Measurements from ENCODE around the gene MEGF10. TPM values are rescaled to one million over a fixed set of nuclear protein-coding genes. Genes with fewer than 3 reads are reported as not detected.

Gene MEGF10
- total RNA-seq, 2 donors from 2014 or later, result 0.28 TPM; not detected in 1

DNA sequence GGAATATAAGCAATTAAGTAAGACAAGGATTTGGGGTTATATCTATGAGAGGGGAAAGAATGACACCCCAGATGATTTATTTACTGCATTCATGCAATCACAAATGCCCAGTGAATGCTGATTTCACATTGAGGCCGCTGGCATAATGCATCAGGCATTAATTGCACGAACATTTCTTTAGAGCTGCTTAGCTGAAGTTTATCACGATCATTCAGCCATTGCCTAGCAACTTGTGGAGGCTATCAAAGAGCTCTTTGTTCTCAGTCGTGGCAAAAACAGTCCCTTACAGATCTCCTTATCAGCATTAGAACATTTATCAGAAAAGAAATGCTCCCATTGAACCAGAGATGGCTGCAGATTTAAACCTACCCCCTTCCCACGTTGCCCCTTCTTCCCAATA, 138.2 kb downstream of the MEGF10 start:
- no peak overlapping the region for H3K4me3 Mint-ChIP-seq

DNA sequence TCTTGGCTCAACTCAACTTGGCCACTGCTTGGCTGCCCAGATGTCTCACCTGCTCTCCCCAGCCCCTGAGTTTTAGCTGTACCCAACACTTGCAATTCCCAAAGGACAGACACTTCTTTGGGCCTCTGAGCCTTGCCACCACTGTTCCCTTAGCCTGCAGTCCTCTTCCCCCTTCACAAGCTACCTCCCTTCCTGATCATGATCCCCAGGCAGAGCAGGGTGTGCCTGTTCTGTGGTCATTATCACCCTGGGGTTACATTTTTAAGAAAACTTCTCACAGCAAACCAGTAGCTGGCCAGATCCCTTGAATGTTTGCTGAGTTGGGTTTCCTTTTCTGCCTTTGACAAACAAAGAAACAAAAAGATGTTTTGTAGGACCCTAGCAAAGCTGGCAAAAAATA, 139.3 kb downstream of the MEGF10 start:
- no peak for ATAC-seq (replicated peaks)
- Mint-ChIP-seq H3K4me3 (no peak overlapping the region), H3K4me1 (no peaks in the 10 kb centered on the region), H3K9me3 (no peaks in the 10 kb centered on the region), H3K27ac (no peak overlapping the region), H3K27me3 (peaks cover 6% of the 10 kb centered on the region), H3K36me3 (ENCODE audit: low read depth) (no peaks in the 10 kb centered on the region)

More for the DNA sequence above, 138.2 kb downstream of the MEGF10 start:
- ATAC-seq (replicated peaks), result no peak
- no peak overlapping the region for H3K27ac Mint-ChIP-seq
- H3K9me3 Mint-ChIP-seq, result no peaks in the 10 kb centered on the region
- no peaks in the 10 kb centered on the region for H3K36me3 Mint-ChIP-seq (ENCODE audit: low read depth)
- H3K27me3 Mint-ChIP-seq, result peaks cover 6% of the 10 kb centered on the region
- no peaks in the 10 kb centered on the region for H3K4me1 Mint-ChIP-seq

DNA sequence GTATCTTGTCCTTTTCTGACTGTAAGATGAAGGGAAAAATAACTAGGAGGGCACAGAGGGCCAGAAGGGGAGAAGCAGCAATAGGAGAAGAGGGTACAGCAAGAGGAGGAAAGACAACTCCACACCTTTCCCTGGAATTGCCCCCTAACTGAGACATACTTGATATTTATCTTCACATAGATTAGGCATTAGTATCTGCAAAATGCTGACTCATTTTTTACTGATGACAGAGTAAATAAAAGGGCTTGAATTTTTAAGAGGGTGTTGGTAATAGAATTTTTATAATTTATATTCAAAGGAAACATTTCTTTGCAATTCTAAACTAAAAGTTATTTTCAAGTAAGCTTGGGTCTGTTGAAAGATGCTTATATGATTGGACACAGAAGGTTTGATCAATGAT, 140.0 kb downstream of the MEGF10 start:
- H3K36me3 Mint-ChIP-seq (ENCODE audit: low read depth), result no peaks in the 10 kb centered on the region
- ATAC-seq (replicated peaks), result no peak

DNA sequence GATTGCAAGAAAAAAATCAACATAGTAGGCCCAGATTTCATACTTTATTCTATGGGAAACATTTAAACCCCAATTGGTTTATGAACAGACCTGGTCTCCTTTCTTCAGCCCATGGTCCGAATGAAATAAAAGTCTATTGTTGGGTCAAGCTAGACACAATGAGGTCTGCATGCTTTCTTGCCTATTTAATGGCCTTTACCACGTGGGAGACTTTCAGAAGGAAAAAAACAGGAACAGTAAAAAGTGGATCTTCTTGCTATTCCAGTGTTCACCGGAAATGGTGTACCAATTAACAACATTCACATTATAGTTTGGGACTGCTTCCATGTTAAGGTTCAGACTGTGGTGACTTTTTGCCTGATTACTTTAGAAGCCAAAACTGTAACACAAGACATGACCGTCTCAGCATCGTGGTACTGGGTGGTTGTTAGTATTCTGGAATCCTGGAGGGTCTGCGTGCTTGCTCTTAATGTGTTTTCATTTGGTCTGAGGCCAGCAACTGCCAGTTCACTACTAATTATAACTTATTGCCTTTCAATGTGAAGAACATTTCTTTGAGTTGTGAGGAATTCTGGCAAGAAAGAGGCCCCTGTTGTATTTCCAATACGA, 141.5 kb downstream of the MEGF10 start:
- no peaks in the 10 kb centered on the region for H3K36me3 Mint-ChIP-seq (ENCODE audit: low read depth)
- H3K27me3 Mint-ChIP-seq, result no peaks in the 10 kb centered on the region

More for the DNA sequence above, 140.0 kb downstream of the MEGF10 start:
- H3K4me3 Mint-ChIP-seq, result no peak overlapping the region
- no peaks in the 10 kb centered on the region for H3K4me1 Mint-ChIP-seq
- no peaks in the 10 kb centered on the region for H3K9me3 Mint-ChIP-seq
- no peak overlapping the region for H3K27ac Mint-ChIP-seq
- H3K27me3 Mint-ChIP-seq, result peaks cover 3% of the 10 kb centered on the region

DNA sequence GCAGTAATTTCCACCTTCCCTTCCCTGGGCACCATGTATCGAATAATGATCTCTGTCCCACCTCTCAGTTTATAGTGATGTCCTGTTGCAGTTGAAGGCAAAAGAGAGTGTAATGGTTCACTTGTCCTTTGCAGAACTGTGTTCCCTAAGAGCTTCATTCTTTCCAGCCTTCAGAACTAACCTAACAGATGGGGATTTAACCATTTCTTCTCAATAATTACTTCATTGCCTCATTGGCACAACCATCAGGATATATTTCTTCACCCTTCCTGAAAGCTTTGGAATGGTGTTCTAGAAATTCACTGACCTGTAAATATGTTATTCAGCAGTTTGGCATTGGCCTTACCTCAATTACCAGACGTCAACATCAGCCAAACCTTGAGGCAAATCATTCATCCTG, 142.9 kb downstream of the MEGF10 start:
- Mint-ChIP-seq H3K27me3 (peaks cover 4% of the 10 kb centered on the region), H3K4me1 (no peaks in the 10 kb centered on the region), H3K4me3 (no peak overlapping the region), H3K9me3 (no peaks in the 10 kb centered on the region), H3K27ac (no peak overlapping the region), H3K36me3 (ENCODE audit: low read depth) (no peaks in the 10 kb centered on the region)
- no peak for ATAC-seq (replicated peaks)

More for the DNA sequence above, 141.5 kb downstream of the MEGF10 start:
- H3K4me3 Mint-ChIP-seq, result no peak overlapping the region
- H3K9me3 Mint-ChIP-seq, result no peaks in the 10 kb centered on the region
- H3K27ac Mint-ChIP-seq, result no peak overlapping the region
- no peaks in the 10 kb centered on the region for H3K4me1 Mint-ChIP-seq
- ATAC-seq (replicated peaks), result no peak

DNA sequence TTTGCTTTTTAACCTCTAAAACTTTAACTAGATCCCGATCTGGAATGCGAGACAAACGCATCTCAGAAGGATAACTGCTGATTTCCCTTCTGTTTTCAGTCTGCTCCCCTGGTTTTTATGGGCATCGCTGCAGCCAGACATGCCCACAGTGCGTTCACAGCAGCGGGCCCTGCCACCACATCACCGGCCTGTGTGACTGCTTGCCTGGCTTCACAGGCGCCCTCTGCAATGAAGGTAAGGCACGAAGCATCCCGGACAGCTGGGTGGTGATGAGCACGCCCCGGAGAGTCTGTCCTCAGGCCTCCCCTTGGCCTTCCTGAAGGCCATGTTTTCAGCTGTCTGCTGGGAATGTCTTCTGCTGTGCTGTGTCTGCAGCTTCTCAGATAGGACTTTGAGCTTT, 144.0 kb downstream of the MEGF10 start:
- Mint-ChIP-seq H3K9me3 (no peaks in the 10 kb centered on the region), H3K4me1 (no peaks in the 10 kb centered on the region), H3K27me3 (peaks cover 9% of the 10 kb centered on the region), H3K4me3 (no peak overlapping the region), H3K36me3 (ENCODE audit: low read depth) (no peaks in the 10 kb centered on the region), H3K27ac (no peak overlapping the region)
- no peak for ATAC-seq (replicated peaks)

DNA sequence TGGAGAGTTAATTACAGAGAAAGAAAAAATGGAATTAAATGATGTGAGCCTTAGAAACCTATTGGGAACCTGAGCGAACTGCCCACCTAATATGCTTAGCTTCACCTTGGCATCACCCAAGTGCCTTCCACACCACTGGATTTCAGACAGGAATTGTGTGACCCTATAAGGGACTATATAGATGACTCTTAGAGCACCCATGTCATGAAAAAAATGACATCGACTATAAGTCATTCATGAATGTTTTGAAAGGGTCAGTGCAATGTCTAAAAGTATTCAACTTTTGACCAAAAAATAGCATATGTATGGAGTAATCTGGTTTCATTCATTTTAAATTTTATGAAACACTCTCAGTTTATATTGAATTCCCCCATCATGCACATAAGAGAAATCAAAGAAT, 145.2 kb downstream of the MEGF10 start:
- no peaks in the 10 kb centered on the region for H3K9me3 Mint-ChIP-seq

DNA sequence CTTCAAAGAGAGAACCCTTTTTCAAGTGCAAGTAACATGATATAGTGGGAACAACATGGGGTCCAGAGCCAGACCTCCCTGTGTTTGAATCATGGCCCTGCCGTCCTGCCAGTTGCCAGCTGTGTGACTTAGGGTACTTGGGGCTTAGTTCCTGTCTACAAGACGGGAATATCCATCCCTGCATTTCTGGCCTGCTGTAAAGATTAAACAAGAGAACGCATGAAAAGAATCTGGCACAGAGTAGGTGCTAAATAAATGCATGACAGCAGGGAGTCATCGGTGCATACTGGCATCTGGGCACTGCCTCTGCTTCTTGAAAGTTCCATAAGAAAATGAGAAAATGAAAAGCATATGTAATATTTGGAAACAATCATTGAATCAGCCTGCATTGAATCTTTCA, 149.0 kb downstream of the MEGF10 start:
- Mint-ChIP-seq H3K27ac (no peak overlapping the region), H3K4me1 (no peaks in the 10 kb centered on the region), H3K27me3 (peaks cover 19% of the 10 kb centered on the region), H3K36me3 (ENCODE audit: low read depth) (no peaks in the 10 kb centered on the region), H3K9me3 (no peaks in the 10 kb centered on the region), H3K4me3 (no peak overlapping the region)
- ATAC-seq (replicated peaks), result no peak

More for the DNA sequence above, 145.2 kb downstream of the MEGF10 start:
- no peaks in the 10 kb centered on the region for H3K36me3 Mint-ChIP-seq (ENCODE audit: low read depth)
- no peak for ATAC-seq (replicated peaks)
- H3K27me3 Mint-ChIP-seq, result peaks cover 9% of the 10 kb centered on the region
- H3K27ac Mint-ChIP-seq, result no peak overlapping the region
- no peaks in the 10 kb centered on the region for H3K4me1 Mint-ChIP-seq
- no peak overlapping the region for H3K4me3 Mint-ChIP-seq

DNA sequence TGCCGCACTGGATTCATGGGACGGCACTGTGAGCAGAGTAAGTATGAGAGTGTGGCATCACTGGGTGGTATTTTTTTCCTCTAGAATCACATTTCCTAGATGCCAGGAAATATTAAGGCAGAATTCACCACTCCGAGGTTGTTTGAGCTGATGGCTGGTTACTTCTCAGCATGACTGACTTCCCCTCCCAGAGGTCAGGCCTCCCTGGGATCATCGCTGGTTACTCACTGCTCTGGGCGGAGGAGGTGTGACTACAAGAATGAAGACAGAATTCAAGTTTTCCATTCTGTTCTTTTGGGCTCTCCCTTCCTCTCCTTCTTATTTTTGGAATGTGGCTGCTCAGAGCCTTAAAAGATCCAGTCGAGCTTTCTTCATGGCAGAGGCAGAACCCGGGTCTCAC, 150.2 kb downstream of the MEGF10 start:
- no peaks in the 10 kb centered on the region for H3K36me3 Mint-ChIP-seq (ENCODE audit: low read depth)
- no peak overlapping the region for H3K4me3 Mint-ChIP-seq
- H3K4me1 Mint-ChIP-seq, result no peaks in the 10 kb centered on the region
- no peak overlapping the region for H3K27ac Mint-ChIP-seq
- H3K9me3 Mint-ChIP-seq, result no peaks in the 10 kb centered on the region
- H3K27me3 Mint-ChIP-seq, result peaks cover 23% of the 10 kb centered on the region
- no peak for ATAC-seq (replicated peaks)

DNA sequence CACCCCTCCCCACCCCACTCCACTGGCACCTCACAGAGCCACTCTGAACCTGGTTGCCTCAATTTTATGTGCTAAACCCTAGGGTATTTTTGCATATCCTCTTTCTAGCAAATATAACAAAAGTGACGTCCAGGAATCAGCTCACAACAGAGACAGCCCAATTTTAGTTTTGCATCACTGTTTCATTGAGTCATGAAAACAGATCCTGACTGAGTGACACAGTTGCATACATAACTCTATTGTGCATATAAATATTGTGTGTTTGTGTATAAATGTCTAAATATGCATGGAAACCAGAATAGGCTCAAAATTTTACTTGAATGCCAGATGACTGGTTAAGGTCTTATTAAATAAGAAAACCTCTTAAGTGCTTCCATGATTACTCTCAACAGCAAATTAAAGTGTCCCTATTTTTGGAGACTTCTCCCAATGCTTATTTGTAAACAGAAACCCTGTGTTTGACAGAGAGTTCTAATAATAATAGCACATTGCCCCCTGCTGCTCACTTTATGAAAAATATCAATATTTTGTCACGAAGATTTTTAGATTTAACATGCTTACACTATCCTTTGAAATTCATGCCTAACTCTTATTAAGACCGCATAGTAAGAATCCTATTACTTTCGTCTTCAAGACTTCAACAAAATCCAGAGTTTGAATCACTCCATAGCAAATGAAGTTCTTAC, 151.3 kb downstream of the MEGF10 start:
- no peak for ATAC-seq (replicated peaks)
- Mint-ChIP-seq H3K4me3 (no peak overlapping the region), H3K36me3 (ENCODE audit: low read depth) (no peaks in the 10 kb centered on the region), H3K27me3 (peaks cover 23% of the 10 kb centered on the region), H3K4me1 (no peaks in the 10 kb centered on the region), H3K27ac (no peak overlapping the region), H3K9me3 (no peaks in the 10 kb centered on the region)

DNA sequence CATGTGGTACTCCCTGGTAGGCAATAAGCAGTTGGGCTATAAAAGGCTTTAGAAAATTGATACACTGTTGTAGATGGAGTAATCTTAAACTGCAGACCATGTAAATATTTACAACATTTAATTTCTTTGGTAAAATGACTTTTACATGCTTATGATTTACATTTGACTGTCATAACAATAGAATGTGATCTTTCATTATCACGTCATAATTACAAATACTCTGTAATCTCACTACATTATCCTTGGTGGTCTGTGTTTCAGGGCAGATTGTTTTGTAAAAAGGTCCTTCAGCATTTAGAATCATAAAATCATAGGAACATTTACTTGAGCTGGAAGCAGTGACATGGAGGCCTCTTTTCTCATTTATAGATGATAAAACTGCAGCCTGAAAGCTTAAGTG, 153.6 kb downstream of the MEGF10 start:
- no peak for ATAC-seq (replicated peaks)
- H3K36me3 Mint-ChIP-seq (ENCODE audit: low read depth), result no peaks in the 10 kb centered on the region
- no peaks in the 10 kb centered on the region for H3K9me3 Mint-ChIP-seq
- no peak overlapping the region for H3K27ac Mint-ChIP-seq
- H3K4me1 Mint-ChIP-seq, result no peaks in the 10 kb centered on the region
- no peak overlapping the region for H3K4me3 Mint-ChIP-seq
- H3K27me3 Mint-ChIP-seq, result peaks cover 14% of the 10 kb centered on the region

DNA sequence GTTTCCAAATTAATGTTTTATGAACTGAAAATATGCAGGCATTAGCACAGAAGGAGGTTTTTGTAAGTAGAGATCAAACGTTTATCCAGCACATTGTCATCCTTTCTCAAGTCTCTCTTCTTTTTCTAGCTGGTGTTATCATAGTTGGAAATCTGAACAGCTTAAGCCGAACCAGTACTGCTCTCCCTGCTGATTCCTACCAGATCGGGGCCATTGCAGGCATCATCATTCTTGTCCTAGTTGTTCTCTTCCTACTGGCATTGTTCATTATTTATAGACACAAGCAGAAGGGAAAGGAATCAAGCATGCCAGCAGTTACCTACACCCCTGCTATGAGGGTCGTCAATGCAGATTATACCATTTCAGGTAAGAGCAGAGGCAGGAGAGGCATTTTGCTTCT, 154.7 kb downstream of the MEGF10 start:
- Mint-ChIP-seq H3K27me3 (peaks cover 14% of the 10 kb centered on the region), H3K27ac (no peak overlapping the region), H3K4me1 (no peaks in the 10 kb centered on the region), H3K4me3 (no peak overlapping the region), H3K9me3 (no peaks in the 10 kb centered on the region), H3K36me3 (ENCODE audit: low read depth) (no peaks in the 10 kb centered on the region)
- ATAC-seq (replicated peaks), result no peak

DNA sequence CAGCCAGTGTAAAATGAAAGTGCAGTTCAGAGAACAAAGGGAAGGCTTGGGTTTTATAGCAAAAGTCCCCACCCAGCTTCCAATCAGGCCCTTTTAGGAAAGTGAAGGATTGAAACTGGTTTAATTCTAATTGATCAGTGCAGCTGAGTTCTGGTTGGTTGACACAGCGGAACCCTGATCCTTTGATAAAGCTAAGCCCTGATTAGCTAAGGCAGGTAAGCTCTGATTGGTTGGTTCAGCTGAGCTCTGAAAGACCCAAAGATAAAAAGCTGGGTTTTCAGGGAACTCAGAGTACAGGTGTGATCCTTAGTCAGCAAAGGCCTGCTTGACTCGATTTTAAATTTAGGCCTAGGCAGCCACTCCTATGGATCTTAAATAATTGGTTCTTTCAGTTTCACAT, 156.0 kb downstream of the MEGF10 start:
- no peak overlapping the region for H3K27ac Mint-ChIP-seq
- H3K9me3 Mint-ChIP-seq, result no peaks in the 10 kb centered on the region
- no peak overlapping the region for H3K4me3 Mint-ChIP-seq
- no peaks in the 10 kb centered on the region for H3K4me1 Mint-ChIP-seq
- ATAC-seq (replicated peaks), result no peak
- no peaks in the 10 kb centered on the region for H3K36me3 Mint-ChIP-seq (ENCODE audit: low read depth)
- H3K27me3 Mint-ChIP-seq, result peaks cover 9% of the 10 kb centered on the region

DNA sequence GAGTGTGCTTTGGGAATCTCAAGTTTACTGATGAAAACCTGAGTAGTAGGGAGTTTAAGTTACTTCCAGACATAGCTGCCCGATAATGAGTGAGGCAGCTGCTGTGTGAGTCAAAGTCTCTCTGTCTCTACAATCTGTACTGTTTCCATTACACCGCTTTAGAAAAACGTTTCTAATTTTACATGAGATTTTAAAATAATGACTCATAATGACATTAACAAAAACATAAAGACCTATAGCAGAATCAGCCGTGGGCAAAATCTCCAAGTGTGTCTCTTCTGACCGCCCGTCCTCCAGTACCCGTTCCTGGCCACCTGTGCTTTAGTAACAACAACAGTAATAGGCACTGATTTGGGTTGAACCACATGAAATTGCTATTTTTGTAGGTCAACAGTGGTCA, 157.2 kb downstream of the MEGF10 start:
- Mint-ChIP-seq H3K4me3 (no peak overlapping the region), H3K4me1 (no peaks in the 10 kb centered on the region), H3K36me3 (ENCODE audit: low read depth) (no peaks in the 10 kb centered on the region), H3K27me3 (peaks cover 13% of the 10 kb centered on the region), H3K27ac (no peak overlapping the region), H3K9me3 (no peaks in the 10 kb centered on the region)
- no peak for ATAC-seq (replicated peaks)

DNA sequence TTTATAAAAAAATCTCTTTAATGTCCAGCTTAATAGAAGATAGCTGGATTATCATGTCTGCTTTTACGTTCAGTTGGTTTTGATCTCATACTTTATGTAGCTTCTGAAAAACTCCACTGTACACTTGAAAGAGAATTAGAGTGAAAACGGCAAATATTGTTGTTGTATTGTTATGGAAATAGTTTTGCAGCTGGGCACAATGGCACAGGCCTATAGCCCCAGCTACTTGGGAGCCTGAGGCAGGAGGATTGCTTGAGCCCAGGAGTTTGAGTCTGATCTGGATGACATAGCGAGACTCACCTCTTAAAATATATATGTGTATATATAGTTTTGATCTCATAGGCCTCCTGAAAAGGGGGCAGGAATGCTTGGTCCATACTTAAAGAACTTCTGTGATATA, 159.4 kb downstream of the MEGF10 start:
- no peaks in the 10 kb centered on the region for H3K4me1 Mint-ChIP-seq
- H3K27me3 Mint-ChIP-seq, result peaks cover 10% of the 10 kb centered on the region
- H3K27ac Mint-ChIP-seq, result no peak overlapping the region
- H3K36me3 Mint-ChIP-seq (ENCODE audit: low read depth), result no peaks in the 10 kb centered on the region
- no peaks in the 10 kb centered on the region for H3K9me3 Mint-ChIP-seq
- H3K4me3 Mint-ChIP-seq, result no peak overlapping the region
- no peak for ATAC-seq (replicated peaks)

Measured in activated T-helper 17 cell treated with anti-CD3 and anti-CD28 coated beads, Interleukin-2, amount 50 U/mL, for 72 hours (primary cell).